ENCODE data around the gene CDKN1A.

Gene CDKN1A

GRCh38 chr6:36735110-36736071 is 56.9 kb downstream of the CDKN1A start:
- Histone ChIP-seq H3K36me3 (ENCODE audit: insufficient read depth, low read length) (no peaks in the 10 kb centered on the region), H4K20me1 (ENCODE audit: insufficient read depth, low read length) (no peaks in the 10 kb centered on the region), H3K4me3 (ENCODE audit: low read depth, low read length, poor library complexity, severe bottlenecking) (no peak overlapping the region), H3F3A (ENCODE audit: insufficient read depth, low read length) (no peaks in the 10 kb centered on the region), H3K27ac (ENCODE audit: low read depth, low read length, poor library complexity, severe bottlenecking) (no peak overlapping the region), H2AFZ (ENCODE audit: low read length) (no peak overlapping the region), H3K4me1 (ENCODE audit: insufficient read depth, low read length, severe bottlenecking) (peaks cover 10% of the 10 kb centered on the region), H3K27me3 (ENCODE audit: insufficient read depth, low read length) (0 out of 2 replicates have a peak, but pooled peaks cover 3% of the 10 kb centered on the region), H3K79me2 (ENCODE audit: insufficient read depth, low read length) (no peaks in the 10 kb centered on the region), H3K9me3 (ENCODE audit: low read length) (no peaks in the 10 kb centered on the region), H3K9me2 (ENCODE audit: low read depth, low read length) (no peaks in the 10 kb centered on the region), H3K4me2 (ENCODE audit: low read length) (peak overlapping the region; percentile 13; the same call in 1 of the 2 replicates), H3K9ac (ENCODE audit: low read length) (no peak overlapping the region)
- TF ChIP-seq CTCF (IDR thresholded peaks at IDR 0.05; ENCODE audit: low read length) (no peak), EZH2 (IDR thresholded peaks at IDR 0.05; ENCODE audit: borderline replicate concordance, low read length) (no peak)
